Hematopoietic multipotent progenitor cell treated with erythropoietin and hydrocortisone succinate and interleukin-3 and kit ligand, for 17 days (in vitro differentiated cells): ENCODE data around the gene TENT5C.
A peak's percentile ranks its signal among the peaks of the same experiment; 100 is the strongest.

Source experiments
- DNase-seq: peaks from one replicate; pipeline ENCODE4 v3.0.0-alpha.2; 2015; ENCODE audit warnings: low spot score

The TENT5C gene

GRCh38 chr1:117657949-117658660 is 52.3 kb downstream of the TENT5C start:
- DNase-seq, result no peak

GRCh38 chr1:117658676-117659075 is 52.8 kb downstream of the TENT5C start:
- no peak for DNase-seq

- DNase-seq, result peak; percentile 83
Observed at GRCh38 chr1:117659550-117660270, 53.9 kb downstream of the TENT5C start.

GRCh38 chr1:117660271-117660965 is 54.6 kb downstream of the TENT5C start:
- DNase-seq, result peak; percentile 71

- no peak for DNase-seq
Observed at GRCh38 chr1:117661027-117661426, 55.2 kb downstream of the TENT5C start.

- no peak for DNase-seq
Observed at GRCh38 chr1:117662667-117663066, 56.8 kb downstream of the TENT5C start.

- no peak for DNase-seq
Observed at GRCh38 chr1:117663156-117663902, 57.5 kb downstream of the TENT5C start.

- no peak for DNase-seq
Observed at GRCh38 chr1:117664314-117664713, 58.5 kb downstream of the TENT5C start.

GRCh38 chr1:117665556-117666270 is 59.9 kb downstream of the TENT5C start:
- no peak for DNase-seq

- no peak for DNase-seq
Observed at GRCh38 chr1:117669572-117669971, 63.7 kb downstream of the TENT5C start.

GRCh38 chr1:117670976-117671780 is 65.3 kb downstream of the TENT5C start:
- DNase-seq, result no peak

- DNase-seq, result peak; percentile 59
Observed at GRCh38 chr1:117671781-117672501, 66.1 kb downstream of the TENT5C start.

GRCh38 chr1:117672756-117673155 is 66.9 kb downstream of the TENT5C start:
- no peak for DNase-seq

GRCh38 chr1:117673405-117673804 is 67.6 kb downstream of the TENT5C start:
- no peak for DNase-seq

- DNase-seq, result peak; percentile 74
Observed at GRCh38 chr1:117674521-117675400, 68.9 kb downstream of the TENT5C start.

- DNase-seq, result no peak
Observed at GRCh38 chr1:117675907-117676430, 70.1 kb downstream of the TENT5C start.

GRCh38 chr1:117676615-117677130 is 70.8 kb downstream of the TENT5C start:
- no peak for DNase-seq
